CD4-positive, alpha-beta T cell treated with Interleukin-4 for 4 hours (primary cell): ENCODE results near the gene DPM1.

Experiments
- DNase-seq: peaks from one replicate; pipeline ENCODE4 v3.0.0-alpha.2; 2020

DPM1 gene

GRCh38 chr20:50957798-50958614, at the start of gene DPM1:
DPM1 (minus strand) TSS chr20:50958532; CDS start chr20:50958523, 9 bp downstream.
- DNase-seq = peak; percentile 86

- no peak for DNase-seq
Observed at GRCh38 chr20:51005214-51005613, 46.9 kb upstream of the DPM1 start.

- no peak for DNase-seq
Observed at GRCh38 chr20:51004781-51005180, 46.4 kb upstream of the DPM1 start.

DNA sequence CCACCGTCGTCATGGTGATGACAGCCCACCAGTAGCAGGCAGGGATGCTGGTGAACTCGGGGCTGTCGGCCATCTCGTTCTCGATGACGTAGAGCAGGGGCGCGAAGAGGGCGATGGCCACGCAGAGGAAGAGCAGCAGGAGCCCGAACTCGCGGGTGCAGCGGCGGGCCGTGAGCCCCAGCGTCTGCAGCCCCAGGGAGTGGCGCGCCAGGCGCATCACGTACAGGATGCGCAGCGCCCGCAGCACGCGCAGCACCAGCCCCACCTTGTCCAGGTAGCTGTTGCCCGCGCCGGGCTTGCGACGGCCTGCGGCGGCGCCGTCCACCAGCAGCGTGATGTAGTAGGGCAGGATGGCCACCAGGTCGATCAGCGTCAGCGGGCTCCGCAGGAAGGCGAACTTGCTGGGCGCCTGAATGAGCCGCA, 46.0 kb upstream of the DPM1 start:
- no peak for DNase-seq

- no peak for DNase-seq
Observed at GRCh38 chr20:51003753-51004152, 45.4 kb upstream of the DPM1 start.

DNA sequence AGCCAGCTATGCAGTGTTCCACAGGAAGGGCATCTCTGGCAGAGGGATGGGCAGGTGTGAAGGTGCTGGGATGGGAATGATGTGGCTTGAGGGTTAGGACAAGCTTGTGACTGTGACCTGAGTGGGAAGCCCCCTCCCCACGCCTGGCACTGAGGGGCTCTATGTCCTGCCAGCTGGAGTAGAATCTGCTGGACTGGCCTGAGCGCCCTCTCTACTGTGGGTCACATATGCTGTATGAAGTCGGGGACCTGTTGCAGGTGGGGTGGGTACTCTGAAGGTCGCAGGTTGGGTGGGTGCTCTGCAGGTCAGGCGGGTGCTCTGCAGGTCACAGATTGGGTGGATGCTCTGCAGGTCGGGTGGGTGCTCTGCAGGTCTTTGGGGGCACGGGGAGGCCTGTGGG, 44.3 kb upstream of the DPM1 start:
- DNase-seq = no peak

DNA sequence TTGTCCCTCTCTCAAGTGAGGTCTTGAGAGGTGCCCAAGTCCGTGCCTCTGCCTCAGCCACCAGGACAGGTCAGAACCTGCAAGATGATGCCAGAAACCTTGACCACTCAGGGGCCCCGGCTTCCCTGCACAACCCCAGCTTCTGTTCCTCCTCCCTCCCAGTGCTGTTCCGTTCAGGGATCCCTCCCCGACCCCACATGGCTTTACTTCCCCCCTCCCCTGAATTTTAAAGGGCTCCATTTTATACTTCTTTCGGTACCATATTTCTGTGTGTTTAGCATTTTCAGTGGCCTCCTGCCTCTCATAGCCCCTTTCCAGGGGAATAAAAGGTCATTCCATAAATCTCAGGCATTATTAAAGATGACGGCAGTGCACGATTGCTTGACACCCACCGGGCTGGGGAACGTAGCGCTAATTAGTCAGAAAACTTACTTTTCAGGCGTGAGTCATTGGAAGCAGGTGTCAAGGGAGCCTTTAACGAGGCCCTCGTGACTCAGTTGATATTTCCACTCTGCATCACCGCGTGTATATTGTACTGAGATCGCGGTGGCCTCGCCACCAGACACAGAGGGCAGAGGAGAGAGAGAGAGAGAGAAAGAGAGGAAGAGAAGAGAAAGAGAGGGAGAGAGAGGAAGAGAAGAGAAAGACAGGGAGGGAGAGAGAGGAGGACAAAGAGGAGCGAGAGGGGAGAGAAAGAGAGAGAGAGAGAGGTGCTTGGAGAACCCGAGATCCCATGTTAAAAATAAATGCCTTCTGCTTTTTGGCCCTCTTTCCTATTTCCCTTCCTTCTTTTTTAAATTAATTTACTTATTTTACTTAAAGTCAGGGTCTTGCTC, 43.3 kb upstream of the DPM1 start:
- DNase-seq = no peak

- no peak for DNase-seq
Observed at GRCh38 chr20:50999355-50999754, 41.0 kb upstream of the DPM1 start.

- DNase-seq = no peak
Observed at GRCh38 chr20:50996901-50997865, 38.9 kb upstream of the DPM1 start.

DNA sequence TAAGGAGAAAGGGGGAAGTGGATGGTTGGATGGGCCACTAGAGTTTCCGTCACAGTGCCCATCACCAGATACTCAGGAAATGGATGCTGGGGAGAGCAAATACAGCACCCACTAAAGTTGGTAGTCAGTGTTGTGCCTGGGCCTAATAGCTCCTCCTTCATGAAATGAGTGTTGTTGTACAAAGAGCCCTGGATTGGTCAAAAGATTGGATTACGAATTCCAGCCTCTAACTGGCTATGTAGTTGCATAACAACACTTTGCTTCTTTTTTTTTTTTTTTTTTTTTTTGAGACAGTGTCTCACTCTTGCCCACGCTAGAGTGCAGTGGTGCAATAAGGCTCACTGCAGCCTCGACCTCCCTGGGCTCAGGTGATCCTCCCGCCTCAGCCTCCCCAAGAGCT, 37.2 kb upstream of the DPM1 start:
- DNase-seq = no peak

GRCh38 chr20:50993876-50994275, 35.5 kb upstream of the DPM1 start:
- no peak for DNase-seq

GRCh38 chr20:50992733-50993457, 34.6 kb upstream of the DPM1 start:
- peak; percentile 27 for DNase-seq

DNA sequence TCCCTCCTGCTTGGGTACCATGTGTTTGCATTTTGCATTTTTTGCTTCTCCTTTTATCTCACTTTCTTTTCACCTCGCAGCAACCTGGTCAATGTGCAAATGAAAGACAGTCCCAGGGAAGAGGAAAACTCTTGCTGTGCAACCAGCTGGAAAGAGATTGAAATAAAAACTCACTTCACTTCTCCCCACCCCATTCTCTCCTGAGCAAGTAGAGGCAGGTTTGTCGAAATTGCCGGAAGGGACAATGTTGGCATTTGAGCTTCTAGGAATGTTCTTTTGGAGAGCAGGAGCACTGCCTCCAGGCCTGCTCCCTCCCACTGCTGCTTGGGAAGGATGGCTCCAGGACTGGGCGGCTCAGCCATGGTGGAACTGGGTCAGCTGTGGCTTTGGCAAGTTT, 34.0 kb upstream of the DPM1 start:
- DNase-seq = no peak

GRCh38 chr20:50991076-50991475, 32.7 kb upstream of the DPM1 start:
- no peak for DNase-seq

- peak; percentile 72 for DNase-seq
Observed at GRCh38 chr20:50987493-50988210, 29.3 kb upstream of the DPM1 start.

- no peak for DNase-seq
Observed at GRCh38 chr20:50983321-50983720, 25.0 kb upstream of the DPM1 start.

DNA sequence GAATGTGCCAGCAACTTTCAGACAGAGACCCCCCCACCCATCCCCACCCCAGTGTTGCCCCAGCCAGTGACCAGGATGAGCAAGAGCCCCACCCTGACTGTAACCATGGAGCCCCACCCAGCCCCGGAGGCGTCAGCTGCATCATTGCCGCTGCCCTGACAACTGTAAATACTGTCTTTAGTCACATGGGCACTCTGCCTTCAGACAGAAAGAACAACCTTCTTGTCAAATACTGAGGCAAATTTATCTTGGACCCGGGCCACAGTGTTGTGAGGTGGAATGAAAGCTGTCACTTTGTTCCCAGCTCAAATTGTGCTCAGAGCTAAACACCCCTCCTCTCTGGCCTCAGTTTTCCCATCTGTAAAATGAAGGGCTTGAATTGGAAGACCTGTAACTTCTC, 24.0 kb upstream of the DPM1 start:
- DNase-seq = no peak

GRCh38 chr20:50981714-50982048, 23.3 kb upstream of the DPM1 start:
- no peak for DNase-seq

DNA sequence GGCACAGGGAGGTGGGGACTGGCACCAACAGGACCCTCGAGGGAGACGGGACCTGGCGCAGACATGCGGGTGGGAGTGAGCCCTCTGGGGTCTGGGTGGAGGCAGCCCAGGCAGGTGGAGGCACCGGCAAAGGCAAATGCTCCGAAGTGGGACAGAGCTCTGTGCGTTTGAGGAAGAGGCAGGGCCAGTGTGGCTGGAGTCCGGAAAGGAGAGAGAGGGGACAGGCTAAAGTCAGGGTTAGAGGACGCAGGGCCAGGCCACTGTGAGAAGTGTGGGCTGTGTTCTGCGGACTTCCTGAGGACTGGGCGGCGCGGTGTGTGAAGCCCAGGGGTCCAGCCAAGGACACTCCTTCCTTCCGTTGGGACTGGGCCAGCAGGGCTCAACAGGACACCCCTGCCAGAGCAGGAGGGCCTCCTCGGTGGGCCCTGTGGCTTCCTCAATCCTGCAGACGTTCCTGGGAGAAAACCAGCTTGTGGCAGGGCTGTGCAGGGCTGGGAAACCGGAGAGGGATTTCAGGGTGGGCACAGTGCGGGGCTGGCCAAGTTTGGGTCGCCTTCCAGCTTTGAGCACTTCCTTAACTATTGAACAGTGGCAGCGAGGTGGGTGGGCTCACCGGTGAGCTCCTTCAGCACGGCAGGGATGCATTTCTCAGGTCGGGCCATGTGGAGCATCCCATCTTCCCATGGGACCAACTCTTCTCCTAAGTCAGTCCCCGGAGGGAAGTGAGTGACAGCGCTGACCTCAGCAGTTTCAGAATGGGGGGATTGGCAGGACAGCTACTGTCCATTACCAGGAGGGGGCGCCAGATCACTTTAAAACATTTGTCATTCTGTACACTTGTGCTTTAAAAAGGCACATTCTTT, 22.8 kb upstream of the DPM1 start:
- DNase-seq = peak; percentile 53

DNA sequence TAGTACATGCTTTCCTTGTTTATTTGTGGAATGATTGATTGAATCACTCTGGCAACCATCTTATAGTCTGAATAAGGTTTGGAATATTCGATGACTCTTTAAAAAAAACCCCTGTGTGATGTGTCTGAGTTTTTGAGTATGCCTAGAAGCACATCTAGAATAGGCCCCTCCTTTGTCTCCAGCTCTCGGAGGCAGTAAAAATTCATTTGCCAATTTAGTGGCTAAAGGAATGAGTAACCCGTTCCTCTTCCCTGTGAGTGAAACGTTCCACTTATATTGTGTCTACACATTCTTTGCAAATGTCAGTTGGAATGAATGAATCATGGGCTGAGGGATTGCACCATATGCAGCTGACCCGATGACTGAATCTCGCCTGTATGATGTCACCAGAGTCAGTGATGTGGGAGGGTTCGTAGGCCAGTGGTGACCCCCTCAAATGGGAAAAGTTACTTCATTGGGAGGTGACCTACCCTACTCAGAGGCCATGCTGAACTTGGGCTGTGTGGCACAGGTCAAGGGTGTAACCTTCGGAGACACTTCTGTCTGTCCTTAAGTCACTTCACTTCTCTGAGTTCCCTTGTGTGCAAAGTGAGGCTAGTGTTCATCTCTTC, 21.8 kb upstream of the DPM1 start:
- DNase-seq = no peak
